Transverse colon (tissue), 4 donors: ENCODE results near the gene MRPL37. TPM values are rescaled to one million over a fixed set of nuclear protein-coding genes. Genes with fewer than 3 reads are reported as not detected.
A peak's percentile ranks its signal among the peaks of the same experiment; 100 is the strongest.

Experiments used
- DNase-seq: peaks from one replicate; pipeline ENCODE4 v3.0.0-alpha.2; 2019
- H3K27ac ChIP-seq, 4 donors: fragments of 200-600 bp; sonication (generic); 2 replicates each; pipeline ENCODE4 v1.5.1; 2016 to 2018; ENCODE audit warnings: inconsistent platforms in 4 of 4
- H3K27me3 ChIP-seq: fragments of 200-600 bp; sonication (generic); 2 replicates; pipeline ENCODE4 v1.5.1; 2017; ENCODE audit warnings: inconsistent platforms
- H3K36me3 ChIP-seq, 4 donors: fragments of 200-600 bp; sonication (generic); 2 replicates each; pipeline ENCODE4 v1.5.1; 2017 to 2019; ENCODE audit warnings: inconsistent platforms in 4 of 4
- H3K4me1 ChIP-seq, 4 donors: fragments of 200-600 bp; sonication (generic); 2 replicates each; pipeline ENCODE4 v1.5.1; 2017 to 2020; ENCODE audit warnings: inconsistent platforms in 4 of 4
- H3K4me3 ChIP-seq, 4 donors: fragments of 200-600 bp; sonication (generic); 1 replicate in 1 of 4; 2 replicates in 3 of 4; pipeline versions ENCODE4 v1.5.1 to v1.6.1; 2017 to 2019; ENCODE audit warnings: inconsistent platforms in 4 of 4
- H3K9me3 ChIP-seq, 2 donors: fragments of 200-600 bp; sonication (generic); 2 replicates each; pipeline ENCODE4 v1.5.1; 2017 to 2019; ENCODE audit warnings: inconsistent platforms in 2 of 2
- CTCF ChIP-seq, 5 experiments: fragments of 200-600 bp in 3 of 5; fragments of 450-650 bp in 2 of 5; sonication (generic) in 3 of 5; IDR thresholded peaks; 1 replicate in 2 of 5; 2 replicates in 3 of 5; pipeline ENCODE4 v1.5.1; 2016 to 2017; ENCODE audit warnings: antibody characterized with exemption in 5 of 5, inconsistent platforms in 3 of 5, mild to moderate bottlenecking in 2 of 5, moderate library complexity in 1 of 5
- EP300 ChIP-seq: sonication (generic); formaldehyde crosslinking; IDR thresholded peaks from one replicate; pipeline ENCODE4 v1.6.1; 2017; ENCODE audit warnings: antibody characterized with exemption, low read depth
- POLR2A ChIP-seq: fragments of 450-650 bp; IDR thresholded peaks from one replicate; pipeline ENCODE4 v1.6.1; 2016; ENCODE audit warnings: antibody characterized with exemption, mild to moderate bottlenecking, moderate library complexity
- POLR2AphosphoS5 ChIP-seq, 3 donors: sonication (generic); formaldehyde crosslinking; IDR thresholded peaks; one replicate each; pipeline ENCODE4 v1.6.1; 2016; ENCODE audit warnings: antibody characterized with exemption in 3 of 3
- WGBS, 2 donors: methylation state at CpG; one replicate each; pipeline ENCODE4 v1.1.5; 2018; ENCODE audit warnings: low coverage in 1 of 2; 5-methylcytosine and 5-hydroxymethylcytosine counted together
- in situ Hi-C, 4 donors: fragments of 200-750 bp; cut with MboI; loops; one replicate each; pipeline versions ENCODE4 v1.15.0 to v1.15.1; 2017; ENCODE audit warnings: low sequenced_read_pairs in 3 of 4, low pct_ligation_motif_present in 1 of 4, low pct_unique_long_range_greater_than_20kb in 1 of 4
- intact Hi-C: fragments of 100-400 bp; cut with DNase I; formaldehyde crosslinking; loops from one replicate; pipeline ENCODE4 v1.15.1; 2023; ENCODE audit warnings: low total_unique reads
- total RNA-seq, 4 donors: library from RNA; depleted of rRNA; stranded (reverse); fragments of >200 nt; gene quantifications; one replicate each; pipeline ENCODE4 v1.1.0, GENCODE V29; 2016

MRPL37 gene
- total RNA-seq, 4 donors from 2014 or later: 9.7 to 122 (median 57.8) TPM

- no peak for TF ChIP-seq POLR2A
- TF ChIP-seq CTCF (IDR thresholded peaks at IDR 0.05): no peak
- no peak for TF ChIP-seq POLR2AphosphoS5 (IDR thresholded peaks at IDR 0.05)
- TF ChIP-seq EP300: no peak
- Histone ChIP-seq H3K36me3 (no peaks in the 10 kb centered on the region), H3K27ac (no peak overlapping the region), H3K9me3 (no peaks in the 10 kb centered on the region), H3K27me3 (no peaks in the 10 kb centered on the region), H3K4me3 (no peak overlapping the region), H3K4me1 (peaks cover 0 to 10% (median 3%) of the 10 kb centered on the region in 4 donors)
- intact Hi-C loops (no loop called here), in situ Hi-C loops (no loop called here)
- WGBS, 2 donors: 40 to 83% methylated on average over 1 to 8 of the region's 8 CpGs
- no peak for DNase-seq
Observed at GRCh38 chr1:54227091-54227602, 27.2 kb downstream of the MRPL37 start.

- in situ Hi-C loops (no loop called here), intact Hi-C loops (no loop called here)
- no peak for DNase-seq
- H3K36me3 ChIP-seq: no peaks in the 10 kb centered on the region
- H3K4me1 ChIP-seq: peaks cover 0 to 10% (median 3%) of the 10 kb centered on the region in 4 donors
- TF ChIP-seq POLR2A: no peak
- TF ChIP-seq EP300: no peak
- no peak for TF ChIP-seq CTCF (IDR thresholded peaks at IDR 0.05)
- no peak for TF ChIP-seq POLR2AphosphoS5 (IDR thresholded peaks at IDR 0.05)
- 67% methylated on average over 17 of the region's 17 CpGs; no CpG with 5 or more reads in 1 of the 2 donors for WGBS, 2 donors
- H3K4me3 ChIP-seq: no peak overlapping the region
- H3K27ac ChIP-seq: no peak overlapping the region
- no peaks in the 10 kb centered on the region for H3K9me3 ChIP-seq
- H3K27me3 ChIP-seq: no peaks in the 10 kb centered on the region
Observed at GRCh38 chr1:54227891-54228310, 27.9 kb downstream of the MRPL37 start.

- 97% methylated on average over 13 of the region's 13 CpGs; no CpG with 5 or more reads in 1 of the 2 donors for WGBS, 2 donors
- TF ChIP-seq POLR2AphosphoS5 (IDR thresholded peaks at IDR 0.05) (peak in 1 of 3 donors; percentile 8), EP300 (no peak)
- no peak overlapping the region for H3K4me3 ChIP-seq
- no peak overlapping the region for H3K27ac ChIP-seq
- no peaks in the 10 kb centered on the region for H3K9me3 ChIP-seq
- H3K36me3 ChIP-seq: no peaks in the 10 kb centered on the region
- intact Hi-C loops (no loop called here), in situ Hi-C loops (no loop called here)
- no peaks in the 10 kb centered on the region for H3K27me3 ChIP-seq
- DNase-seq: no peak
- peaks cover 0 to 10% (median 3%) of the 10 kb centered on the region in 4 donors for H3K4me1 ChIP-seq
Observed at GRCh38 chr1:54228638-54229079, 28.7 kb downstream of the MRPL37 start.

GRCh38 chr1:54229281-54229891 is 29.4 kb downstream of the MRPL37 start:
- H3K27ac ChIP-seq: no peak overlapping the region
- in situ Hi-C loops (no loop called here), intact Hi-C loops (no loop called here)
- no peak for TF ChIP-seq POLR2A
- no peak for TF ChIP-seq EP300
- TF ChIP-seq POLR2AphosphoS5 (IDR thresholded peaks at IDR 0.05): no peak
- no peak for TF ChIP-seq CTCF (IDR thresholded peaks at IDR 0.05)
- H3K36me3 ChIP-seq: no peaks in the 10 kb centered on the region
- peaks cover 0 to 10% (median 3%) of the 10 kb centered on the region in 4 donors for H3K4me1 ChIP-seq
- no peak for DNase-seq
- H3K9me3 ChIP-seq: no peaks in the 10 kb centered on the region
- no peaks in the 10 kb centered on the region for H3K27me3 ChIP-seq
- no peak overlapping the region for H3K4me3 ChIP-seq
- WGBS, 2 donors: 58 to 67% methylated on average over 1 to 11 of the region's 11 CpGs
